Neural cell (in vitro differentiated cells): ENCODE measurements around the gene SERINC5. TPM values are rescaled to one million over a fixed set of nuclear protein-coding genes. Genes with fewer than 3 reads are reported as not detected.

Experiments
- H2AFZ ChIP-seq: fragments of 200-600, 300-800 bp; sonication (generic), shearing (Covaris generic); 2 replicates; pipeline ENCODE4 v1.6.0; 2014; ENCODE audit warnings: low read depth, mild to moderate bottlenecking, antibody characterized with exemption, low read length, moderate library complexity
- H3F3A ChIP-seq: fragments of 200-600 bp; shearing (Covaris generic); 2 replicates; pipeline ENCODE4 v1.6.1; 2016; ENCODE audit warnings: mild to moderate bottlenecking, moderate library complexity, mixed read lengths, antibody characterized with exemption, low read length; ENCODE audit not compliant: insufficient read depth, poor library complexity, severe bottlenecking
- H3K27ac ChIP-seq: fragments of 200-600, 300-800 bp; sonication (generic), shearing (Covaris generic); 2 replicates; pipeline ENCODE4 v1.5.1; 2014; ENCODE audit warnings: mild to moderate bottlenecking, low read length, moderate library complexity
- H3K27me3 ChIP-seq: fragments of 300-800, 200-600 bp; sonication (generic), shearing (Covaris generic); 2 replicates; pipeline ENCODE4 v1.6.0; 2014; ENCODE audit warnings: mild to moderate bottlenecking, low read depth, low read length, moderate library complexity; ENCODE audit not compliant: insufficient read depth
- H3K36me3 ChIP-seq: fragments of 300-800, 200-600 bp; sonication (generic), shearing (Covaris generic); 2 replicates; pipeline ENCODE4 v1.5.1; 2014; ENCODE audit warnings: mild to moderate bottlenecking, antibody characterized with exemption, low read length, moderate library complexity; ENCODE audit not compliant: insufficient read depth
- H3K4me2 ChIP-seq: fragments of 300-800, 200-600 bp; sonication (generic), shearing (Covaris generic); 2 replicates; pipeline ENCODE4 v1.6.0; 2014; ENCODE audit warnings: mild to moderate bottlenecking, low read length
- H3K4me3 ChIP-seq: fragments of 300-800, 200-600 bp; sonication (generic), shearing (Covaris generic); 2 replicates; pipeline ENCODE4 v1.5.1; 2014; ENCODE audit warnings: mild to moderate bottlenecking, low read length, moderate library complexity
- H3K79me2 ChIP-seq: fragments of 200-600 bp; shearing (Covaris generic); replicated peaks from 2 replicates; pipeline ENCODE4 v1.6.0; 2014; ENCODE audit warnings: mild to moderate bottlenecking, low read length, moderate library complexity; ENCODE audit not compliant: insufficient read depth
- H3K9ac ChIP-seq: fragments of 300-800, 200-600 bp; sonication (generic), shearing (Covaris generic); 2 replicates; pipeline ENCODE4 v1.6.1; 2016; ENCODE audit warnings: mild to moderate bottlenecking, low read length, mixed read lengths
- H3K9me2 ChIP-seq: fragments of 200-600 bp; shearing (Covaris generic); 2 replicates; pipeline ENCODE4 v1.6.1; 2016; ENCODE audit warnings: mild to moderate bottlenecking, low read length, mixed read lengths; ENCODE audit not compliant: insufficient read depth
- H3K9me3 ChIP-seq: fragments of 200-600, 300-800 bp; sonication (generic), shearing (Covaris generic); 2 replicates; pipeline ENCODE4 v1.6.1; 2016; ENCODE audit warnings: mild to moderate bottlenecking, mixed run types, low read length, moderate library complexity, mixed read lengths
- H4K20me1 ChIP-seq: fragments of 200-600 bp; shearing (Covaris generic); 2 replicates; pipeline ENCODE4 v1.6.1; 2016; ENCODE audit warnings: mild to moderate bottlenecking, mixed run types; ENCODE audit not compliant: insufficient read depth
- CTCF ChIP-seq: fragments of 450-650 bp; IDR thresholded peaks from 2 replicates; pipeline ENCODE4 v1.5.1; 2014; ENCODE audit warnings: antibody characterized with exemption, mild to moderate bottlenecking, moderate library complexity; ENCODE audit not compliant: poor library complexity, severe bottlenecking
- EP300 ChIP-seq: fragments of 450-650 bp; conservative IDR thresholded peaks from 2 replicates; pipeline ENCODE4 v1.6.1; 2014; ENCODE audit warnings: antibody characterized with exemption, mild to moderate bottlenecking, moderate library complexity; ENCODE audit not compliant: poor library complexity, severe bottlenecking
- EZH2 ChIP-seq: fragments of 200-600, 300-800 bp; shearing (Covaris generic), sonication (generic); IDR thresholded peaks from 2 replicates; pipeline ENCODE4 v1.6.1; 2014; ENCODE audit warnings: antibody characterized with exemption, low read length, borderline replicate concordance, mild to moderate bottlenecking; ENCODE audit not compliant: insufficient read depth, poor library complexity, severe bottlenecking
- MXI1 ChIP-seq: fragments of 450-650 bp; conservative IDR thresholded peaks from 2 replicates; pipeline ENCODE4 v1.6.1; 2014; ENCODE audit warnings: antibody characterized with exemption, mild to moderate bottlenecking; ENCODE audit not compliant: poor library complexity, severe bottlenecking
- POLR2AphosphoS5 ChIP-seq: IDR thresholded peaks from 2 replicates; pipeline ENCODE4 v1.6.1; 2012
- RAD21 ChIP-seq: fragments of 450-650 bp; conservative IDR thresholded peaks from 2 replicates; pipeline ENCODE4 v1.6.1; 2014; ENCODE audit warnings: antibody characterized with exemption, mild to moderate bottlenecking, moderate library complexity
- REST ChIP-seq: IDR thresholded peaks from 2 replicates; pipeline ENCODE4 v1.6.1; 2012; ENCODE audit warnings: borderline replicate concordance
- SMC3 ChIP-seq: fragments of 450-650 bp; conservative IDR thresholded peaks from 2 replicates; pipeline ENCODE4 v1.6.1; 2014; ENCODE audit warnings: antibody characterized with exemption, mild to moderate bottlenecking, moderate library complexity; ENCODE audit not compliant: poor library complexity
- TAF1 ChIP-seq: IDR thresholded peaks from 2 replicates; pipeline ENCODE4 v1.6.1; 2012; ENCODE audit warnings: low read depth
- polyA plus RNA-seq: library from polyadenylated mRNA; depleted of rRNA; stranded (reverse); fragments of >200 nt; gene quantifications from 2 replicates; pipeline ENCODE4 v1.2.3, GENCODE V29; 2014

Gene SERINC5
- polyA plus RNA-seq, 1 donor from 2014 or later = 5.8 TPM

GRCh38 chr5:80068775-80069174 is 187.1 kb downstream of the SERINC5 start:
- no peaks in the 10 kb centered on the region for H3F3A ChIP-seq
- no peaks in the 10 kb centered on the region for H3K36me3 ChIP-seq
- H3K27me3 ChIP-seq = no peaks in the 10 kb centered on the region
- H3K9me3 ChIP-seq = no peaks in the 10 kb centered on the region
- no peak overlapping the region for H3K27ac ChIP-seq
- no peak overlapping the region for H3K9ac ChIP-seq
- TF ChIP-seq RAD21 (no peak), SMC3 (no peak), REST (no peak)
- no peaks in the 10 kb centered on the region for H4K20me1 ChIP-seq
- H3K4me3 ChIP-seq = no peak overlapping the region
- no peaks in the 10 kb centered on the region for H3K79me2 ChIP-seq
- H3K4me2 ChIP-seq = no peak overlapping the region
- no peaks in the 10 kb centered on the region for H3K9me2 ChIP-seq
- H2AFZ ChIP-seq = no peak overlapping the region

DNA sequence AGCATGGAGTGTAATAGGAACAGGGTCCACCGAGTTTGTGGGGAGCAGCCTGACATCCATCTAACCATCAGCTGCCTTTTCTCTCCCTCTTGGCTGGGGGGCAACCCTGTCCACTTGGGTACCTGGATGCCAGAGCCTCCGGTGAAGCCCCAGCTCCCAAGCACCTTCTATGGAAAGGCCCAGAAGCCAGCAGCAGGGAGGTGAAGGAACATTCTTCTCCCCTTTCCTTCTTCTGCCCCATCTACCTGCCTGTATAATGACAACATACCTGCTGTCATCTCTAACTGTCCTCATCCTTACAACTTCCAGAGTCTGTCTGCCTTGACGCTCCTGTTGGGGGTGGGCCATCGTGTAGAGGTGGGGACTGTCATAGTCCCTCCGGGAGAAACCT is 187.6 kb downstream of the SERINC5 start:
- Histone ChIP-seq H3K27ac (no peak overlapping the region), H2AFZ (no peak overlapping the region), H3K9me3 (no peaks in the 10 kb centered on the region), H3K9ac (no peak overlapping the region), H3K4me2 (no peak overlapping the region), H3F3A (no peaks in the 10 kb centered on the region), H3K9me2 (no peaks in the 10 kb centered on the region), H4K20me1 (no peaks in the 10 kb centered on the region), H3K4me3 (no peak overlapping the region), H3K79me2 (no peaks in the 10 kb centered on the region), H3K27me3 (no peaks in the 10 kb centered on the region), H3K36me3 (no peaks in the 10 kb centered on the region)
- no peak for TF ChIP-seq RAD21
- TF ChIP-seq TAF1 = no peak
- TF ChIP-seq EZH2 = no peak
- no peak for TF ChIP-seq MXI1
- TF ChIP-seq POLR2AphosphoS5 = no peak
- no peak for TF ChIP-seq CTCF
- TF ChIP-seq SMC3 = no peak
- no peak for TF ChIP-seq REST
- TF ChIP-seq EP300 = no peak
